Measurements from ENCODE around the gene GJA3. TPM values are rescaled to one million over a fixed set of nuclear protein-coding genes. Genes with fewer than 3 reads are reported as not detected.

GJA3 gene
- total and polyA plus RNA-seq, 12 donors = 4.0 to 30.1 (median 18.3) TPM

DNA sequence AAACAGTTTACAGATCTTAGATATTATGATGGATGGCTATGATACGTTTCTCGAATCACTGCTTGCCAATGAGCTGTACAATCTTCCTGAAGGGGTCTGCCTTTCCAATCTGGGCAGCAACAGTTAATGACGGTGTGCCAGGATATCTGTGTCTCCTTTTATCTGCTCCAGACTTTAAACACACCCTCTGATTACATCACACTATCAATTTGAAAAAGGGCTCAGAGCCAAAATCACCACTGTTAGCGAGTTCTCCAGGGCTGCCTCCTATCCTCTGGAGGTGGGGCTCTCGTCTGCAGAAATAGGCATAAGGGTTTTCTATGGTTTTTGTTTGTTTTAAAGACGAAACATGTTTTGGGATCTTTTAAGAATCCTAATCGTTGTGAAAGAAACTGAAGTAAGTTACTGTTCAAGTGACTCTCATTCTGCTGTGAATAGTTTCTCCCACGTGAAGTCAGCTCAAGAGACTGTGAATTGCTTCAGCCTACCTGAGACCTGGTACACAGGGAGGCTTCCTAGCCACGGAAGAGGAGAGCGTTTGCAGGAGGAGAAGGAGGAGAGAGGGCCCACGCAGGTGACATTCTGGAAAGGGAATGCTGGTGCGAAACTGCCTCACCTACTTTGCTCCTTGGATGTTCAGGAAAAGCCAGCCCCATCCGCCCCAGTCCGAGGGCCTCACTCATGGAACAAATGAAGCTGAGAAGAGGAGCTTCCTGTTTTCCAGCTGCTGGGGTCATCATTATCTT lies 15.2 kb upstream of the GJA3 start:
- TF ChIP-seq, protein P1, sequence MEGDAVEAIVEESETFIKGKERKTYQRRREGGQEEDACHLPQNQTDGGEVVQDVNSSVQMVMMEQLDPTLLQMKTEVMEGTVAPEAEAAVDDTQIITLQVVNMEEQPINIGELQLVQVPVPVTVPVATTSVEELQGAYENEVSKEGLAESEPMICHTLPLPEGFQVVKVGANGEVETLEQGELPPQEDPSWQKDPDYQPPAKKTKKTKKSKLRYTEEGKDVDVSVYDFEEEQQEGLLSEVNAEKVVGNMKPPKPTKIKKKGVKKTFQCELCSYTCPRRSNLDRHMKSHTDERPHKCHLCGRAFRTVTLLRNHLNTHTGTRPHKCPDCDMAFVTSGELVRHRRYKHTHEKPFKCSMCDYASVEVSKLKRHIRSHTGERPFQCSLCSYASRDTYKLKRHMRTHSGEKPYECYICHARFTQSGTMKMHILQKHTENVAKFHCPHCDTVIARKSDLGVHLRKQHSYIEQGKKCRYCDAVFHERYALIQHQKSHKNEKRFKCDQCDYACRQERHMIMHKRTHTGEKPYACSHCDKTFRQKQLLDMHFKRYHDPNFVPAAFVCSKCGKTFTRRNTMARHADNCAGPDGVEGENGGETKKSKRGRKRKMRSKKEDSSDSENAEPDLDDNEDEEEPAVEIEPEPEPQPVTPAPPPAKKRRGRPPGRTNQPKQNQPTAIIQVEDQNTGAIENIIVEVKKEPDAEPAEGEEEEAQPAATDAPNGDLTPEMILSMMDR (IDR thresholded peaks at IDR 0.05) = no peak
- Histone ChIP-seq H3K27ac (no peak overlapping the region), H3K27me3 (peaks cover 0 to 66% (median 40%) of the 10 kb centered on the region in 7 donors), H3K4me3 (no peak overlapping the region), H3K9me3 (no peaks in the 10 kb centered on the region), H3K4me1 (peaks cover 0 to 17% (median 0%) of the 10 kb centered on the region in 9 donors), H3K36me3 (no peaks in the 10 kb centered on the region)
- no peak for ATAC-seq
- no peak for DNase-seq
- WGBS, 2 donors = 71 to 73% methylated on average over 14 of the region's 14 CpGs
- intact Hi-C loops (cut with DNase I) = no loop called here

DNA sequence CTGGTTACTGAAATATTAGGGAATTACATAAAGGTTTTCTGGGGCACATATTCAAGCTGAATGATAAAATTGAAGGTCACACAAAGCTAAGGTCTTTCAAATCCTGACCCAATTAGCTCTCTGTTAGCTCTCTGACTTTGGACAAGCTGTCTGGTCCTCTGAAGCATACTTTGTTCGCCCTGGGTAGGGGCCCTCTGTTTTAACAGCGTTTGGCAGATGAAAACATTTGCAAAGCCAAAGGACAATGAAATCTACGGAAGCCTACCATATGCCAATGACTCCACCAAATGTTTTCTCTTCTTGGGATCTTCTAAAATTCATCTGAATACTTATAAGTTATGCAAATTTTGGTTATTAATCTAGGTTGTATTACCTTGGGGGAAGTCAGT lies 14.5 kb upstream of the GJA3 start:
- no peak for ATAC-seq
- intact Hi-C loops (cut with DNase I) = no loop called here
- H3K27me3 ChIP-seq = peaks cover 0 to 59% (median 39%) of the 10 kb centered on the region in 7 donors
- no peaks in the 10 kb centered on the region for H3K36me3 ChIP-seq
- no peak for DNase-seq
- 78 to 87% methylated on average over 3 of the region's 3 CpGs for WGBS, 2 donors
- peak overlapping the region in 1 of 10 donors; percentile 61 for H3K27ac ChIP-seq
- H3K9me3 ChIP-seq = no peaks in the 10 kb centered on the region
- no peak overlapping the region for H3K4me3 ChIP-seq
- H3K4me1 ChIP-seq = peaks cover 0 to 17% (median 0%) of the 10 kb centered on the region in 9 donors
- TF ChIP-seq, protein P1 (IDR thresholded peaks at IDR 0.05) = no peak

DNA sequence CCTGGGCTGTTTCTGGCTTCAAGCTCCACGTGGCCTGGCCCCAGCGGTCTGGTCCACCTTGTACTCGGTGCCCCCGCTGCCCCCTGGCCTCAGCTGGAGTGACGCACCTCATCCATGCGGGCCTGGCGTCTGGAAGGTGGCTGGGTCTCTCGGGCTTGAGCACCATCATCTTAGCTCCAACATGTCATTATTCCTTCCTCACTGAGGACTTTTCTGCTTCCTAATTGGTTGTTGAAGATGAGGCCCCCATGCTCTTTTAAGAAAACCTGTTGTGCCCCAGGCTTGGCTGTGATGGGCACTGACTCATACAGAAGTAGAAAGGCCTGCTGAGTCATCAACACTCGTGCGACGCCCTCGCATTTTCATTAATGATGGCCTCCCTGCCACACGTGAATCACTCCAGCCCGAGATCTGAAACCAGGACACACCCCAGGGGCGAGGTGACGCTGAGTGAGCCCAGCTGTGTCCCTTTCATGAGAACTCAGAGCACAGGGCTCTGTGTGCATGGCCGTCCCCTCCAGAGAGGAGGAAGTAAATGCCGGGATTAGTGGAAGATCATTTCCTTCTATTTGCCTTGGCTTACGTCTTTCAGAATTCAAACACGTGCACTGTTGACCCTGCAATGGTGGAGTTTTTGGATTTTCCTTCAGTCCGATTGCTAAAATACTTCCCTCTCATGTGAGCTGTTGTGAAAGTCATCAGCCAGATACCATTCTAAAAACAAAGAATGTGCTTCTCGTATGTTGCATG lies 14.0 kb upstream of the GJA3 start:
- peak; percentile 39 to 89 (median 64) for ATAC-seq
- Histone ChIP-seq H3K36me3 (no peaks in the 10 kb centered on the region), H3K9me3 (no peaks in the 10 kb centered on the region), H3K27ac (peak overlapping the region in 1 of 10 donors; percentile 61), H3K4me3 (no peak overlapping the region), H3K4me1 (peaks cover 0 to 17% (median 0%) of the 10 kb centered on the region in 9 donors), H3K27me3 (peaks cover 0 to 53% (median 39%) of the 10 kb centered on the region in 7 donors)
- TF ChIP-seq, protein P1 (IDR thresholded peaks at IDR 0.05) = no peak
- intact Hi-C loops (cut with DNase I) = no loop called here
- DNase-seq = peak; percentile 44 to 52
- WGBS, 2 donors = 51 to 62% methylated on average over 22 of the region's 22 CpGs

DNA sequence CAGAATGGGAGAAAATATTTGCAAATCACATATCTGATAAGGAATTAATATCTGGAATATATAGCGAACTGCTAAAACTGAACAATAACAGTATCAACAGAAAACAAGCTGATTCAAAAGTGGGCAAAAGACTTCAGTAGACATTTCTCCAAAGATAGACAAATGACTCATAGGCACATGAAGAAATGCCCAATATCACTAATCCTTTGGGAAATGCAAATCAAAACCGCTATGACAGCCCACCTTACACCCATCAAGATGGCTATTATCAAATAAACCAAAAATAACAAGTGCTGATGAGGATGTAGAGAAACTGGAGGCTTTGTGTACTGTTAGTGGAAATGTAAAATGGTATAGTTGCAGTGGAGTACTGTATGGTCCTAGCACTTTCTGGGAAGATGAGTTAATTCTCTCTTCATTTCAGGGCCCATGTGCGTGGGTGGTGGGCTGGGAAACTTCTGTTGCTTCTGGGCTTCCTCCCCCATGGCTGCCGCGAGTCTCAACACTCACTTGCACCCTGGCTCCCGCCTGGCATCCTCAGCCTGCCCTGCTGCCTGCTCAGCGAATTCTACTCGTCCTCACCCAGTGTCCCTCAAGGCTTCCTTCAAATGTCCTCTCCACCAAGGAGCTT lies 12.4 kb upstream of the GJA3 start:
- no peak overlapping the region for H3K4me3 ChIP-seq
- no peaks in the 10 kb centered on the region for H3K36me3 ChIP-seq
- 84 to 90% methylated on average over 8 of the region's 8 CpGs for WGBS, 2 donors
- H3K4me1 ChIP-seq = peaks cover 0 to 17% (median 0%) of the 10 kb centered on the region in 9 donors
- TF ChIP-seq, protein P1 (IDR thresholded peaks at IDR 0.05) = no peak
- H3K27ac ChIP-seq = no peak overlapping the region
- no peaks in the 10 kb centered on the region for H3K9me3 ChIP-seq
- intact Hi-C loops (cut with DNase I) = no loop called here
- no peak for DNase-seq
- ATAC-seq = no peak
- peaks cover 0 to 47% (median 26%) of the 10 kb centered on the region in 7 donors for H3K27me3 ChIP-seq
